ENCODE data around the gene FKBP1A.

FKBP1A gene

GRCh38 chr20:1396702-1397101 lies 3.8 kb upstream of the FKBP1A start:
- H3K36me3 Mint-ChIP-seq, result no peaks in the 10 kb centered on the region
- H3K27me3 Mint-ChIP-seq, result no peaks in the 10 kb centered on the region
- H3K4me1 Mint-ChIP-seq, result peaks cover 27% of the 10 kb centered on the region
- no peaks in the 10 kb centered on the region for H3K9me3 Mint-ChIP-seq
- H3K4me3 Mint-ChIP-seq, result no peak overlapping the region
- no peak overlapping the region for H3K27ac Mint-ChIP-seq

- Mint-ChIP-seq H3K4me1 (peaks cover 31% of the 10 kb centered on the region), H3K27me3 (no peaks in the 10 kb centered on the region), H3K4me3 (no peak overlapping the region), H3K9me3 (no peaks in the 10 kb centered on the region), H3K36me3 (no peaks in the 10 kb centered on the region), H3K27ac (no peak overlapping the region)
These were observed 3.4 kb upstream of the FKBP1A start for GRCh38 chr20:1396264-1396663.

GRCh38 chr20:1394686-1395085 lies 1.8 kb upstream of the FKBP1A start:
- peak overlapping the region; percentile 4 for H3K27ac Mint-ChIP-seq

GRCh38 chr20:1393507-1393882 lies 641 bp upstream of the FKBP1A start:
- peak overlapping the region; percentile 98 for H3K4me3 Mint-ChIP-seq
- H3K27me3 Mint-ChIP-seq, result no peaks in the 10 kb centered on the region
- H3K4me1 Mint-ChIP-seq, result peaks cover 57% of the 10 kb centered on the region
- H3K27ac Mint-ChIP-seq, result peak overlapping the region; percentile 99
- no peaks in the 10 kb centered on the region for H3K9me3 Mint-ChIP-seq
- H3K36me3 Mint-ChIP-seq, result no peaks in the 10 kb centered on the region

More at GRCh38 chr20:1394686-1395085, 1.8 kb upstream of the FKBP1A start:
- Mint-ChIP-seq H3K4me3 (no peak overlapping the region), H3K4me1 (peaks cover 47% of the 10 kb centered on the region), H3K27me3 (no peaks in the 10 kb centered on the region), H3K36me3 (no peaks in the 10 kb centered on the region), H3K9me3 (no peaks in the 10 kb centered on the region)

GRCh38 chr20:1392443-1392692 lies 486 bp downstream of the FKBP1A start:
- no peaks in the 10 kb centered on the region for H3K36me3 Mint-ChIP-seq
- H3K27ac Mint-ChIP-seq, result peak overlapping the region; percentile 81
- H3K9me3 Mint-ChIP-seq, result no peaks in the 10 kb centered on the region
- no peaks in the 10 kb centered on the region for H3K27me3 Mint-ChIP-seq
- peak overlapping the region; percentile 91 for H3K4me3 Mint-ChIP-seq
- peaks cover 69% of the 10 kb centered on the region for H3K4me1 Mint-ChIP-seq

GRCh38 chr20:1391640-1392442 lies 1.0 kb downstream of the FKBP1A start:
- peak overlapping the region; percentile 91 for H3K4me3 Mint-ChIP-seq
- H3K27ac Mint-ChIP-seq, result peak overlapping the region; percentile 97
- no peaks in the 10 kb centered on the region for H3K27me3 Mint-ChIP-seq
- no peaks in the 10 kb centered on the region for H3K9me3 Mint-ChIP-seq
- peaks cover 70% of the 10 kb centered on the region for H3K4me1 Mint-ChIP-seq
- no peaks in the 10 kb centered on the region for H3K36me3 Mint-ChIP-seq

- Mint-ChIP-seq H3K36me3 (peaks cover 5% of the 10 kb centered on the region), H3K4me3 (peak overlapping the region; percentile 91), H3K27me3 (no peaks in the 10 kb centered on the region), H3K27ac (peak overlapping the region; percentile 97), H3K4me1 (peaks cover 75% of the 10 kb centered on the region), H3K9me3 (no peaks in the 10 kb centered on the region)
These were observed 2.1 kb downstream of the FKBP1A start for GRCh38 chr20:1390581-1391403.

- Mint-ChIP-seq H3K9me3 (no peaks in the 10 kb centered on the region), H3K27ac (peak overlapping the region; percentile 97), H3K4me1 (peaks cover 78% of the 10 kb centered on the region), H3K36me3 (peaks cover 10% of the 10 kb centered on the region), H3K4me3 (peak overlapping the region; percentile 91), H3K27me3 (no peaks in the 10 kb centered on the region)
These were observed 2.9 kb downstream of the FKBP1A start for GRCh38 chr20:1389703-1390580.

GRCh38 chr20:1388741-1389483 lies 3.9 kb downstream of the FKBP1A start:
- Mint-ChIP-seq H3K4me1 (peaks cover 86% of the 10 kb centered on the region), H3K27me3 (no peaks in the 10 kb centered on the region), H3K27ac (peak overlapping the region; percentile 89), H3K36me3 (peaks cover 10% of the 10 kb centered on the region), H3K9me3 (no peaks in the 10 kb centered on the region), H3K4me3 (peak overlapping the region; percentile 84)

GRCh38 chr20:1388253-1388652 lies 4.6 kb downstream of the FKBP1A start:
- no peaks in the 10 kb centered on the region for H3K27me3 Mint-ChIP-seq
- H3K4me1 Mint-ChIP-seq, result peaks cover 85% of the 10 kb centered on the region
- H3K36me3 Mint-ChIP-seq, result peaks cover 10% of the 10 kb centered on the region
- H3K27ac Mint-ChIP-seq, result peak overlapping the region; percentile 89
- no peaks in the 10 kb centered on the region for H3K9me3 Mint-ChIP-seq
- H3K4me3 Mint-ChIP-seq, result peak overlapping the region; percentile 84

GRCh38 chr20:1386323-1386722 lies 6.5 kb downstream of the FKBP1A start:
- Mint-ChIP-seq H3K27me3 (no peaks in the 10 kb centered on the region), H3K9me3 (no peaks in the 10 kb centered on the region), H3K27ac (peak overlapping the region; percentile 63), H3K4me1 (peaks cover 96% of the 10 kb centered on the region), H3K4me3 (no peak overlapping the region), H3K36me3 (peaks cover 11% of the 10 kb centered on the region)

- Mint-ChIP-seq H3K27ac (no peak overlapping the region), H3K27me3 (no peaks in the 10 kb centered on the region), H3K36me3 (peaks cover 14% of the 10 kb centered on the region), H3K4me1 (peaks cover 97% of the 10 kb centered on the region), H3K4me3 (no peak overlapping the region), H3K9me3 (no peaks in the 10 kb centered on the region)
These were observed 9.0 kb downstream of the FKBP1A start for GRCh38 chr20:1383623-1384404.

GRCh38 chr20:1382670-1383069 lies 10.2 kb downstream of the FKBP1A start:
- no peaks in the 10 kb centered on the region for H3K27me3 Mint-ChIP-seq
- peaks cover 97% of the 10 kb centered on the region for H3K4me1 Mint-ChIP-seq
- H3K36me3 Mint-ChIP-seq, result peaks cover 14% of the 10 kb centered on the region
- no peak overlapping the region for H3K27ac Mint-ChIP-seq
- H3K4me3 Mint-ChIP-seq, result no peak overlapping the region
- H3K9me3 Mint-ChIP-seq, result no peaks in the 10 kb centered on the region

- Mint-ChIP-seq H3K9me3 (no peaks in the 10 kb centered on the region), H3K36me3 (peaks cover 14% of the 10 kb centered on the region), H3K4me1 (peaks cover 97% of the 10 kb centered on the region), H3K27me3 (no peaks in the 10 kb centered on the region), H3K27ac (peak overlapping the region; percentile 30), H3K4me3 (peak overlapping the region; percentile 19)
These were observed 10.9 kb downstream of the FKBP1A start for GRCh38 chr20:1381753-1382591.

Data from activated naive CD4-positive, alpha-beta T cell treated with anti-CD3 and anti-CD28 coated beads, Interleukin-2, amount 50 U/mL, for 24 hours (primary cell).